Sigmoid colon (tissue), 4 donors: ENCODE results near the gene GMPS.

Source experiments
- CTCF ChIP-seq, 4 experiments: fragments of 450-650 bp in 3 of 4; fragments of 200-600 bp in 1 of 4; IDR thresholded peaks; one replicate each; pipeline ENCODE4 v1.5.1; 2016 to 2019; ENCODE audit warnings: antibody characterized with exemption in 4 of 4, mild to moderate bottlenecking in 3 of 4, moderate library complexity in 2 of 4
- EP300 ChIP-seq, 4 donors: sonication (generic); formaldehyde crosslinking; IDR thresholded peaks; one replicate each; pipeline ENCODE4 v1.6.1; 2017; ENCODE audit warnings: antibody characterized with exemption in 4 of 4
- POLR2A ChIP-seq, 2 donors: fragments of 450-650 bp; IDR thresholded peaks; one replicate each; pipeline ENCODE4 v1.6.1; 2016; ENCODE audit warnings: antibody characterized with exemption in 2 of 2, mild to moderate bottlenecking in 2 of 2, moderate library complexity in 2 of 2

- TF ChIP-seq CTCF (IDR thresholded peaks at IDR 0.05) (no peak), POLR2A (IDR thresholded peaks at IDR 0.05) (no peak), EP300 (IDR thresholded peaks at IDR 0.05) (no peak)
These were observed 41.6 kb downstream of the GMPS start for GRCh38 chr3:155912090-155912489.
